B cell (primary cell): ENCODE measurements around the gene CSRNP2. TPM values are rescaled to one million over a fixed set of nuclear protein-coding genes. Genes with fewer than 3 reads are reported as not detected.

Source experiments
- ATAC-seq: fragments of 200-7000 bp; cut with Tn5 transposase; one replicate; pipeline ENCODE4 v1.10.0; 2021; ENCODE audit warnings: low read depth, mild to moderate bottlenecking, moderate number of reproducible peaks, moderate library complexity
- CTCF ChIA-PET: fragments of 350-600 bp; sonication (Branson Sonifier 250); formaldehyde crosslinking; loops from one replicate; lab custom pipeline; 2021; ENCODE audit warnings: antibody characterized with exemption, inconsistent platforms; lab: Charles Lee
- POLR2A ChIA-PET: fragments of 350-600 bp; sonication (Branson Sonifier 250); formaldehyde crosslinking; loops from one replicate; lab custom pipeline; 2021; ENCODE audit warnings: antibody characterized with exemption; lab: Charles Lee
- DNase-seq: peaks from one replicate; pipeline ENCODE4 v3.0.0; 2013
- H2AFZ ChIP-seq: 2 replicates; pipeline ENCODE4 v1.6.1; 2012; ENCODE audit warnings: mild to moderate bottlenecking, low read depth, low read length; ENCODE audit not compliant: insufficient read depth, poor library complexity, severe bottlenecking
- H3K27ac ChIP-seq, 2 donors: 1 replicate in 1 of 2; 2 replicates in 1 of 2; pipeline ENCODE4 v1.5.1; 2012 to 2013; ENCODE audit warnings: low read length in 2 of 2, mild to moderate bottlenecking in 2 of 2, moderate library complexity in 1 of 2
- H3K27me3 ChIP-seq, 4 experiments: fragments of 200-600 bp in 1 of 4; sonication (generic) in 1 of 4; replicated peaks in 1 of 4; 1 replicate in 2 of 4; 2 replicates in 2 of 4; pipeline versions ENCODE4 v1.6.1 to v1.7.0; 2013 to 2016; ENCODE audit warnings: low read length in 3 of 4, mild to moderate bottlenecking in 2 of 4, mixed read lengths in 1 of 4, moderate library complexity in 1 of 4; ENCODE audit not compliant: insufficient read depth in 4 of 4, control insufficient read depth in 3 of 4; ENCODE audit errors: control extremely low read depth in 1 of 4
- H3K36me3 ChIP-seq, 2 experiments: replicated peaks in 1 of 2; 1 replicate in 1 of 2; 2 replicates in 1 of 2; pipeline versions ENCODE4 v1.6.1 to v1.7.1; 2013; ENCODE audit warnings: low read length in 1 of 2; ENCODE audit not compliant: insufficient read depth in 2 of 2, control insufficient read depth in 1 of 2; ENCODE audit errors: control extremely low read depth in 1 of 2, extremely low read depth in 1 of 2
- H3K4me1 ChIP-seq, 2 donors: fragments of 200-600 bp in 1 of 2; sonication (generic) in 1 of 2; 1 replicate in 1 of 2; 2 replicates in 1 of 2; pipeline versions ENCODE4 v1.5.1 to v1.6.1; 2013 to 2017; ENCODE audit warnings: low read length in 2 of 2; ENCODE audit not compliant: control insufficient read depth in 2 of 2, insufficient read depth in 2 of 2
- H3K4me2 ChIP-seq: replicated peaks from 2 replicates; pipeline ENCODE3; 2012; ENCODE audit warnings: mild to moderate bottlenecking, low read depth, low read length; ENCODE audit not compliant: poor library complexity, severe bottlenecking
- H3K4me3 ChIP-seq, 5 experiments: fragments of 200-600 bp in 1 of 5; sonication (generic) in 1 of 5; 1 replicate in 3 of 5; 2 replicates in 2 of 5; pipeline versions ENCODE4 v1.5.1 to v1.7.0; 2011 to 2016; ENCODE audit warnings: low read length in 4 of 5, mild to moderate bottlenecking in 4 of 5, low read depth in 2 of 5, control low read depth in 1 of 5, moderate library complexity in 1 of 5; ENCODE audit not compliant: insufficient read depth in 1 of 5; ENCODE audit errors: control extremely low read depth in 1 of 5, extremely low read depth in 1 of 5
- H3K79me2 ChIP-seq: fragments of 200-600 bp; sonication (generic); one replicate; pipeline ENCODE4 v1.6.0; 2016; ENCODE audit warnings: low read length; ENCODE audit not compliant: control insufficient read depth, insufficient read depth
- H3K9ac ChIP-seq: fragments of 200-600 bp; sonication (generic); 2 replicates; pipeline ENCODE4 v1.6.1; 2017; ENCODE audit warnings: mild to moderate bottlenecking, low read length, moderate library complexity
- H3K9me3 ChIP-seq, 3 donors: one replicate each; pipeline versions ENCODE4 v1.6.1 to v1.7.1; 2013; ENCODE audit warnings: low read length in 2 of 3; ENCODE audit not compliant: control insufficient read depth in 2 of 3, insufficient read depth in 1 of 3; ENCODE audit errors: control extremely low read depth in 1 of 3
- H4K20me1 ChIP-seq: 2 replicates; pipeline ENCODE4 v1.6.0; 2012; ENCODE audit warnings: mild to moderate bottlenecking, low read length; ENCODE audit not compliant: insufficient read depth, control insufficient read depth, poor library complexity, severe bottlenecking
- H3K27ac Mint-ChIP-seq: one replicate; pipeline ENCODE4 v1.8.0; 2021; ENCODE audit warnings: mixed read lengths
- H3K27me3 Mint-ChIP-seq: one replicate; pipeline ENCODE4 v1.8.0; 2021; ENCODE audit warnings: mixed read lengths
- H3K4me1 Mint-ChIP-seq: one replicate; pipeline ENCODE4 v1.8.0; 2021; ENCODE audit warnings: mixed read lengths
- H3K4me3 Mint-ChIP-seq: one replicate; pipeline ENCODE4 v1.8.0; 2021; ENCODE audit warnings: mixed read lengths
- H3K9me3 Mint-ChIP-seq: one replicate; pipeline ENCODE4 v1.8.0; 2022; ENCODE audit warnings: mixed read lengths; ENCODE audit not compliant: insufficient read depth
- EZH2 ChIP-seq: IDR thresholded peaks from 2 replicates; pipeline ENCODE4 v1.6.1; 2012; ENCODE audit warnings: borderline replicate concordance, low read depth, mild to moderate bottlenecking, moderate library complexity, low read length; ENCODE audit not compliant: insufficient read depth, poor library complexity, severe bottlenecking
- WGBS: methylation state at CpG from one replicate; pipeline ENCODE4 v1.1.5; 2013; ENCODE audit warnings: missing lambda C conversion rate; ENCODE audit not compliant: insufficient coverage; 5-methylcytosine and 5-hydroxymethylcytosine counted together
- intact Hi-C: fragments of 100-400 bp; cut with micrococcal nuclease; formaldehyde crosslinking; loops from one replicate; pipeline ENCODE4 v1.10.0; 2022
- polyA plus RNA-seq: library from polyadenylated mRNA; depleted of rRNA; stranded (reverse); fragments of >200 nt; gene quantifications from 2 replicates; pipeline ENCODE4 v1.2.3, GENCODE V29; 2012
- total RNA-seq, 2 donors: library from RNA; stranded (reverse); fragments of 120-200 nt in 1 of 2; gene quantifications; 1 replicate in 1 of 2; 2 replicates in 1 of 2; pipeline versions ENCODE4 v1.2.3 to v1.2.4, GENCODE V29; 2013 to 2022
- TF ChIP-seq, protein P1 (sequence below): fragments of 200-600 bp; IDR thresholded peaks from one replicate; pipeline ENCODE4 v1.8.0; 2022; ENCODE audit warnings: antibody characterized with exemption, mild to moderate bottlenecking

CSRNP2 gene
- total and polyA plus RNA-seq, 2 donors (not counting 1 experiment from before 2014, with no cell fraction given), result 10.3 to 49.8 TPM

GRCh38 chr12:51108136-51108535 lies 24.7 kb upstream of the CSRNP2 start:
- no peak overlapping the region for H3K27ac Mint-ChIP-seq
- Histone ChIP-seq H3K4me3 (no peak overlapping the region), H3K4me2 (no peak overlapping the region), H3K9me3 (no peaks in the 10 kb centered on the region), H3K4me1 (no peaks in the 10 kb centered on the region), H3K36me3 (peaks cover 9 to 65% of the 10 kb centered on the region in 2 experiments), H3K27ac (no peak overlapping the region), H3K27me3 (no peaks in the 10 kb centered on the region), H2AFZ (no peak overlapping the region), H3K9ac (no peak overlapping the region), H3K79me2 (no peaks in the 10 kb centered on the region), H4K20me1 (no peaks in the 10 kb centered on the region)
- H3K4me1 Mint-ChIP-seq, result no peaks in the 10 kb centered on the region
- WGBS, result 92% methylated on average over 3 of the region's 4 CpGs
- DNase-seq (no peak), ATAC-seq (no peak)
- TF ChIP-seq, protein P1, sequence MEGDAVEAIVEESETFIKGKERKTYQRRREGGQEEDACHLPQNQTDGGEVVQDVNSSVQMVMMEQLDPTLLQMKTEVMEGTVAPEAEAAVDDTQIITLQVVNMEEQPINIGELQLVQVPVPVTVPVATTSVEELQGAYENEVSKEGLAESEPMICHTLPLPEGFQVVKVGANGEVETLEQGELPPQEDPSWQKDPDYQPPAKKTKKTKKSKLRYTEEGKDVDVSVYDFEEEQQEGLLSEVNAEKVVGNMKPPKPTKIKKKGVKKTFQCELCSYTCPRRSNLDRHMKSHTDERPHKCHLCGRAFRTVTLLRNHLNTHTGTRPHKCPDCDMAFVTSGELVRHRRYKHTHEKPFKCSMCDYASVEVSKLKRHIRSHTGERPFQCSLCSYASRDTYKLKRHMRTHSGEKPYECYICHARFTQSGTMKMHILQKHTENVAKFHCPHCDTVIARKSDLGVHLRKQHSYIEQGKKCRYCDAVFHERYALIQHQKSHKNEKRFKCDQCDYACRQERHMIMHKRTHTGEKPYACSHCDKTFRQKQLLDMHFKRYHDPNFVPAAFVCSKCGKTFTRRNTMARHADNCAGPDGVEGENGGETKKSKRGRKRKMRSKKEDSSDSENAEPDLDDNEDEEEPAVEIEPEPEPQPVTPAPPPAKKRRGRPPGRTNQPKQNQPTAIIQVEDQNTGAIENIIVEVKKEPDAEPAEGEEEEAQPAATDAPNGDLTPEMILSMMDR, result no peak
- TF ChIP-seq EZH2, result no peak
- no peak overlapping the region for H3K4me3 Mint-ChIP-seq
- POLR2A ChIA-PET, result no interaction called here
- no peaks in the 10 kb centered on the region for H3K9me3 Mint-ChIP-seq
- no peaks in the 10 kb centered on the region for H3K27me3 Mint-ChIP-seq
- intact Hi-C loops, result no loop called here
- CTCF ChIA-PET, result interaction anchor here (2.2 kb wide), 1 partner anchor 233 kb away, joined by 5 read pairs; no protein-coding TSS in a partner anchor

GRCh38 chr12:51103977-51104376 lies 20.6 kb upstream of the CSRNP2 start:
- Histone ChIP-seq H3K4me1 (no peaks in the 10 kb centered on the region), H3K4me2 (no peak overlapping the region), H4K20me1 (no peaks in the 10 kb centered on the region), H3K9me3 (no peaks in the 10 kb centered on the region), H2AFZ (no peak overlapping the region), H3K79me2 (no peaks in the 10 kb centered on the region), H3K36me3 (peaks cover 3 to 61% of the 10 kb centered on the region in 2 experiments), H3K27me3 (no peaks in the 10 kb centered on the region), H3K9ac (no peak overlapping the region), H3K27ac (no peak overlapping the region), H3K4me3 (no peak overlapping the region)
- Mint-ChIP-seq H3K4me3 (no peak overlapping the region), H3K27me3 (no peaks in the 10 kb centered on the region), H3K27ac (no peak overlapping the region), H3K4me1 (no peaks in the 10 kb centered on the region), H3K9me3 (no peaks in the 10 kb centered on the region)
- POLR2A ChIA-PET, result no interaction called here
- no peak for TF ChIP-seq EZH2
- TF ChIP-seq, protein P1, result no peak
- no peak for DNase-seq
- CTCF ChIA-PET, result no interaction called here
- ATAC-seq, result no peak
- intact Hi-C loops, result no loop called here
